ENCODE data around the gene NCDN. TPM values are rescaled to one million over a fixed set of nuclear protein-coding genes. Genes with fewer than 3 reads are reported as not detected.

The NCDN gene
- total and polyA plus RNA-seq, 2 experiments from 2014 or later, result 29.6 to 39.7 TPM

- peaks cover 18% of the 10 kb centered on the region; the same call in 1 of the 2 replicates for H3F3A ChIP-seq (ENCODE audit: insufficient read depth)
- no peaks in the 10 kb centered on the region for H4K20me1 ChIP-seq (ENCODE audit: insufficient read depth)
- no peak for DNase-seq
- peaks cover 14% of the 10 kb centered on the region for H3K4me1 ChIP-seq (ENCODE audit: insufficient read depth)
- TF ChIP-seq EZH2 (IDR thresholded peaks at IDR 0.05; ENCODE audit: insufficient read depth, poor library complexity, severe bottlenecking) (no peak), EZH2phosphoT487 (IDR thresholded peaks at IDR 0.05; ENCODE audit: insufficient read depth, low read depth) (no peak)
- no peak overlapping the region for H3K4me2 ChIP-seq (ENCODE audit: unreplicated experiment)
- no peak overlapping the region for H3K9ac ChIP-seq
- H3K9me2 ChIP-seq (ENCODE audit: insufficient read depth), result no peaks in the 10 kb centered on the region
- H3K27me3 ChIP-seq (replicated peaks; ENCODE audit: insufficient read depth), result no peaks in the 10 kb centered on the region
- no peak overlapping the region for H3K27ac ChIP-seq
- in situ Hi-C loops (cut with MboI), result no loop called here
- no peak overlapping the region for H2AFZ ChIP-seq
- peaks cover 42% of the 10 kb centered on the region for H3K79me2 ChIP-seq (ENCODE audit: insufficient read depth)
- peaks cover 62% of the 10 kb centered on the region for H3K36me3 ChIP-seq (ENCODE audit: low read depth)
- no peak overlapping the region for H3K4me3 ChIP-seq
- WGBS, 2 experiments (ENCODE audit: low coverage in 1 of 2, low lambda C conversion rate in 2 of 2, missing lambda C conversion rate in 2 of 2), result 61 to 73% methylated on average over 6 of the region's 6 CpGs
- H3K9me3 ChIP-seq (ENCODE audit: low read depth), result no peaks in the 10 kb centered on the region
Measured at GRCh38 chr1:35605071-35605866, 47.7 kb downstream of the NCDN start.

- Histone ChIP-seq H3K27ac (no peak overlapping the region), H3K36me3 (ENCODE audit: low read depth) (peaks cover 60% of the 10 kb centered on the region), H3K4me1 (ENCODE audit: insufficient read depth) (peaks cover 14% of the 10 kb centered on the region), H3K4me3 (no peak overlapping the region), H2AFZ (no peak overlapping the region), H4K20me1 (ENCODE audit: insufficient read depth) (no peaks in the 10 kb centered on the region), H3K79me2 (ENCODE audit: insufficient read depth) (peaks cover 48% of the 10 kb centered on the region), H3K4me2 (ENCODE audit: unreplicated experiment) (peak overlapping the region; percentile 28), H3K27me3 (replicated peaks; ENCODE audit: insufficient read depth) (no peaks in the 10 kb centered on the region), H3K9ac (no peak overlapping the region), H3K9me2 (ENCODE audit: insufficient read depth) (no peaks in the 10 kb centered on the region), H3F3A (ENCODE audit: insufficient read depth) (peaks cover 18% of the 10 kb centered on the region; the same call in 1 of the 2 replicates), H3K9me3 (ENCODE audit: low read depth) (no peaks in the 10 kb centered on the region)
- in situ Hi-C loops (cut with MboI), result no loop called here
- 75 to 77% methylated on average over 4 of the region's 4 CpGs for WGBS, 2 experiments (ENCODE audit: low coverage in 1 of 2, low lambda C conversion rate in 2 of 2, missing lambda C conversion rate in 2 of 2)
- peak; percentile 36 for DNase-seq
- no peak for TF ChIP-seq EZH2phosphoT487 (IDR thresholded peaks at IDR 0.05; ENCODE audit: insufficient read depth, low read depth)
- no peak for TF ChIP-seq EZH2 (IDR thresholded peaks at IDR 0.05; ENCODE audit: insufficient read depth, poor library complexity, severe bottlenecking)
Measured at GRCh38 chr1:35605867-35606182, 48.2 kb downstream of the NCDN start.

GRCh38 chr1:35611655-35612054 lies 54.1 kb downstream of the NCDN start:
- no peak overlapping the region for H2AFZ ChIP-seq
- H3K4me1 ChIP-seq (ENCODE audit: insufficient read depth), result no peaks in the 10 kb centered on the region
- H3K27me3 ChIP-seq (replicated peaks; ENCODE audit: insufficient read depth), result no peaks in the 10 kb centered on the region
- DNase-seq, result no peak
- in situ Hi-C loops (cut with MboI), result no loop called here
- H3K4me2 ChIP-seq (ENCODE audit: unreplicated experiment), result no peak overlapping the region
- H3K9me2 ChIP-seq (ENCODE audit: insufficient read depth), result no peaks in the 10 kb centered on the region
- H3K4me3 ChIP-seq, result no peak overlapping the region
- peaks cover 40% of the 10 kb centered on the region for H3K36me3 ChIP-seq (ENCODE audit: low read depth)
- no peak overlapping the region for H3K27ac ChIP-seq
- H4K20me1 ChIP-seq (ENCODE audit: insufficient read depth), result no peaks in the 10 kb centered on the region
- H3K9me3 ChIP-seq (ENCODE audit: low read depth), result no peaks in the 10 kb centered on the region
- peaks cover 8% of the 10 kb centered on the region; the same call in 1 of the 2 replicates for H3F3A ChIP-seq (ENCODE audit: insufficient read depth)
- peaks cover 99% of the 10 kb centered on the region for H3K79me2 ChIP-seq (ENCODE audit: insufficient read depth)
- 98 to 99% methylated on average over 7 of the region's 7 CpGs for WGBS, 2 experiments (ENCODE audit: low coverage in 1 of 2, low lambda C conversion rate in 2 of 2, missing lambda C conversion rate in 2 of 2)
- no peak for TF ChIP-seq EZH2phosphoT487 (IDR thresholded peaks at IDR 0.05; ENCODE audit: insufficient read depth, low read depth)
- TF ChIP-seq EZH2 (IDR thresholded peaks at IDR 0.05; ENCODE audit: insufficient read depth, poor library complexity, severe bottlenecking), result no peak
- no peak overlapping the region for H3K9ac ChIP-seq

- H3K4me2 ChIP-seq (ENCODE audit: unreplicated experiment), result no peak overlapping the region
- no peaks in the 10 kb centered on the region for H3K9me3 ChIP-seq (ENCODE audit: low read depth)
- no peak for TF ChIP-seq EZH2 (IDR thresholded peaks at IDR 0.05; ENCODE audit: insufficient read depth, poor library complexity, severe bottlenecking)
- no peak for TF ChIP-seq EZH2phosphoT487 (IDR thresholded peaks at IDR 0.05; ENCODE audit: insufficient read depth, low read depth)
- no peaks in the 10 kb centered on the region for H3K4me1 ChIP-seq (ENCODE audit: insufficient read depth)
- peaks cover 100% of the 10 kb centered on the region for H3K79me2 ChIP-seq (ENCODE audit: insufficient read depth)
- no peaks in the 10 kb centered on the region for H3K27me3 ChIP-seq (replicated peaks; ENCODE audit: insufficient read depth)
- no peak overlapping the region for H3K9ac ChIP-seq
- H3K27ac ChIP-seq, result no peak overlapping the region
- H2AFZ ChIP-seq, result no peak overlapping the region
- no peak overlapping the region for H3K4me3 ChIP-seq
- no peaks in the 10 kb centered on the region for H3F3A ChIP-seq (ENCODE audit: insufficient read depth)
- no peaks in the 10 kb centered on the region for H3K9me2 ChIP-seq (ENCODE audit: insufficient read depth)
- DNase-seq, result no peak
- in situ Hi-C loops (cut with MboI), result no loop called here
- H3K36me3 ChIP-seq (ENCODE audit: low read depth), result peaks cover 10% of the 10 kb centered on the region; the same call in 1 of the 2 replicates
- no peaks in the 10 kb centered on the region for H4K20me1 ChIP-seq (ENCODE audit: insufficient read depth)
- 96 to 97% methylated on average over 8 of the region's 8 CpGs for WGBS, 2 experiments (ENCODE audit: low coverage in 1 of 2, low lambda C conversion rate in 2 of 2, missing lambda C conversion rate in 2 of 2)
Measured at GRCh38 chr1:35615440-35615839, 57.8 kb downstream of the NCDN start.

Other genes starting within 250 kb of the NCDN start
- 24.4 and 28.3 TPM in 2 replicates for gene KIAA0319L, start 396 bp upstream of the NCDN start, total RNA-seq (2014; rRNA removed; shearing (Covaris generic))
- 16.6 and 18.1 TPM in 2 replicates for gene KIAA0319L, start 396 bp upstream of the NCDN start, polyA plus RNA-seq (2016; fragmentation: Nextera tagmentation; extraction: Ambion mirVana)
- gene TFAP2E, start 15.5 kb downstream of the NCDN start, total RNA-seq (2014; rRNA removed; shearing (Covaris generic)), result not detected in 2 replicates
- gene TFAP2E, start 15.5 kb downstream of the NCDN start, polyA plus RNA-seq (2016; fragmentation: Nextera tagmentation; extraction: Ambion mirVana), result 0.18 TPM in 1 of 2 replicates, not detected in the other
- 25.3 and 29.0 TPM in 2 replicates for gene PSMB2, start 83.7 kb downstream of the NCDN start, total RNA-seq (2014; rRNA removed; shearing (Covaris generic))
- 104 and 106 TPM in 2 replicates for gene PSMB2, start 83.7 kb downstream of the NCDN start, polyA plus RNA-seq (2016; fragmentation: Nextera tagmentation; extraction: Ambion mirVana)
- gene C1orf216, start 161.1 kb downstream of the NCDN start, total RNA-seq (2014; rRNA removed; shearing (Covaris generic)), result 32.2 and 36.4 TPM in 2 replicates
- 20.0 and 21.6 TPM in 2 replicates for gene C1orf216, start 161.1 kb downstream of the NCDN start, polyA plus RNA-seq (2016; fragmentation: Nextera tagmentation; extraction: Ambion mirVana)
- gene CLSPN, start 212.2 kb downstream of the NCDN start, total RNA-seq (2014; rRNA removed; shearing (Covaris generic)), result 4.4 and 10.8 TPM in 2 replicates
- 4.3 and 4.4 TPM in 2 replicates for gene CLSPN, start 212.2 kb downstream of the NCDN start, polyA plus RNA-seq (2016; fragmentation: Nextera tagmentation; extraction: Ambion mirVana)